Medulla oblongata (tissue), 1 donor: ENCODE data around the gene OAS1.

Experiments
- DNase-seq: peaks from one replicate; pipeline ENCODE4 v3.0.0-alpha.2; 2015; ENCODE audit errors: extremely low spot score

The OAS1 gene

GRCh38 chr12:112967306-112967705 lies 60.5 kb downstream of the OAS1 start:
- no peak for DNase-seq

GRCh38 chr12:112967858-112968257 lies 61.1 kb downstream of the OAS1 start:
- no peak for DNase-seq
